ENCODE results near the gene FBXL16.
A peak's percentile ranks its signal among the peaks of the same experiment; 100 is the strongest.

Gene FBXL16

DNA sequence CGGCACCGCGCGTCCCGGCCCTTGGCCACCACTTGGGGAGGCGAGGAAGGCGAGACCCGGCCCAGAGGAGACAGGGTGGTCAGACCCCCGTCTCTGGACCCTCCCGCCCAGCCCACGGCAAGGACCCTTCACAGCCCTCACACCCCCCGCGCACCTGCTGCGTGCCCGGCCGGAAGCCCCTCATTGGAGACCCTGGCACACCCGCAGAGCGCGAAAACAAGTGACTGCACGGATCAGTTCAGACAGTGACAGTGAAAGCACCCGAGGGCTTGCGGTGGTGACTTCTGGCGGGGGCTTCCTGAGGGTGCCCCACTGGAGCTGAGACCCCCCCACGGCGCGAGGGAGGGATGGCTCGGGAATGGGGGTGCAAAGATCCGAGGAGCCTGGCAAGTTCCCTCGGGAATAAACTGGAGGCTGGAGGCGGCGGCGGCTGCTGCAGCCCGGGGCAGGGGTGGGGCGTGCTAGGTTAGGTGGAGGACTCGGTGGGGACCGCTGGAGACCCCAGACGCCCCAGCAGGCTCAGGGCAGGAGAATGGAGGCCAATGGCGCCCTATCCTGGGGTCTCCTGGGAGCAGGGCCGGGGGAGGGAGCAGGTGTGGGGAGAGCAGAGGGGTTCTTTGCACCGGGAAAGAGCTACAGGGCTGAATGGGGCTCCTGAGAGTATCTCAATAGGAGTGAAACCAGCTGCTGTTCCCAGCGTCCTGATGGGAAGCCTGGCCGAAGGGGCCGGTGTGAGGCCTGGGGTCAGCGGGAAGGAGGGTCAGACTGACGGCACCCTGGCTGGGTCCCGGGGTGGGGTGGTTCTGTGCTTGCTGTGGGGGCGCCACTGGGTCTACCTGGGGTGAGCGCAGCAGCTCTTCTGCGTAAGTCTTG is 824 bp upstream of the FBXL16 start:
- Histone ChIP-seq H2BK12ac (ENCODE audit: low read length in 2 of 2) (no peak overlapping the region), H3K4me1 (ENCODE audit: control insufficient read depth, insufficient read depth, low read depth, low read length) (peaks cover 26% of the 10 kb centered on the region), H4K8ac (ENCODE audit: low read length) (no peak overlapping the region), H3K23ac (ENCODE audit: low read length in 2 of 2) (no peak overlapping the region), H2BK5ac (ENCODE audit: low read depth, low read length, poor library complexity, severe bottlenecking) (no peak overlapping the region), H3K4ac (ENCODE audit: low read depth in 1 of 2, low read length in 2 of 2) (no peak overlapping the region), H2BK15ac (ENCODE audit: low read depth, poor library complexity, severe bottlenecking) (no peak overlapping the region), H3K14ac (ENCODE audit: low read length in 2 of 2) (no peak overlapping the region), H3K27ac (ENCODE audit: low read length, poor library complexity, severe bottlenecking) (no peak overlapping the region), H3K9me3 (ENCODE audit: control insufficient read depth, low read length) (no peaks in the 10 kb centered on the region), H2AK5ac (ENCODE audit: low read length, severe bottlenecking) (no peak overlapping the region), H3K9ac (ENCODE audit: low read length) (no peak overlapping the region), H3K79me1 (replicated peaks; ENCODE audit: low read length, poor library complexity, severe bottlenecking) (no peaks in the 10 kb centered on the region), H2AFZ (ENCODE audit: low read depth, low read length) (no peak overlapping the region), H3K18ac (ENCODE audit: low read depth in 1 of 2, low read length in 2 of 2) (no peak overlapping the region), H3K36me3 (ENCODE audit: control insufficient read depth in 1 of 2, insufficient read depth in 2 of 2, low read depth in 1 of 2, low read length in 2 of 2) (no peaks in the 10 kb centered on the region), H3K27me3 (ENCODE audit: control insufficient read depth in 1 of 2, insufficient read depth in 1 of 2, low read length in 2 of 2) (peaks cover 77 to 90% of the 10 kb centered on the region in 2 experiments), H3K4me2 (ENCODE audit: low read length, poor library complexity, severe bottlenecking) (no peak overlapping the region), H4K91ac (ENCODE audit: low read length) (no peak overlapping the region), H2BK120ac (ENCODE audit: low read depth, low read length) (no peak overlapping the region), H3K4me3 (ENCODE audit: insufficient read depth in 1 of 2, low read depth in 1 of 2, low read length in 2 of 2) (no peak overlapping the region)
- 12% methylated on average over 38 of the region's 49 CpGs for WGBS
- no peak for DNase-seq

GRCh38 chr16:704552-705380 is 835 bp downstream of the FBXL16 start:
- no peak overlapping the region for H4K91ac ChIP-seq (ENCODE audit: low read length)
- peaks cover 14% of the 10 kb centered on the region for H3K4me1 ChIP-seq (ENCODE audit: control insufficient read depth, insufficient read depth, low read depth, low read length)
- H2AFZ ChIP-seq (ENCODE audit: low read depth, low read length), result no peak overlapping the region
- no peaks in the 10 kb centered on the region for H3K36me3 ChIP-seq (ENCODE audit: control insufficient read depth in 1 of 2, insufficient read depth in 2 of 2, low read depth in 1 of 2, low read length in 2 of 2)
- H2BK5ac ChIP-seq (ENCODE audit: low read depth, low read length, poor library complexity, severe bottlenecking), result no peak overlapping the region
- WGBS, result 41% methylated on average over 28 of the region's 50 CpGs
- no peak for DNase-seq
- no peak overlapping the region for H3K4me3 ChIP-seq (ENCODE audit: insufficient read depth in 1 of 2, low read depth in 1 of 2, low read length in 2 of 2)
- no peak overlapping the region for H3K4ac ChIP-seq (ENCODE audit: low read depth in 1 of 2, low read length in 2 of 2)
- no peak overlapping the region for H2BK15ac ChIP-seq (ENCODE audit: low read depth, poor library complexity, severe bottlenecking)
- no peak overlapping the region for H3K14ac ChIP-seq (ENCODE audit: low read length in 2 of 2)
- H4K8ac ChIP-seq (ENCODE audit: low read length), result no peak overlapping the region
- H3K9me3 ChIP-seq (ENCODE audit: control insufficient read depth, low read length), result no peaks in the 10 kb centered on the region
- H3K79me1 ChIP-seq (replicated peaks; ENCODE audit: low read length, poor library complexity, severe bottlenecking), result no peaks in the 10 kb centered on the region
- H2BK120ac ChIP-seq (ENCODE audit: low read depth, low read length), result no peak overlapping the region
- H2BK12ac ChIP-seq (ENCODE audit: low read length in 2 of 2), result no peak overlapping the region
- H3K27me3 ChIP-seq (ENCODE audit: control insufficient read depth in 1 of 2, insufficient read depth in 1 of 2, low read length in 2 of 2), result peaks cover 86 to 87% of the 10 kb centered on the region in 2 experiments
- H3K18ac ChIP-seq (ENCODE audit: low read depth in 1 of 2, low read length in 2 of 2), result no peak overlapping the region
- no peak overlapping the region for H3K4me2 ChIP-seq (ENCODE audit: low read length, poor library complexity, severe bottlenecking)
- no peak overlapping the region for H3K9ac ChIP-seq (ENCODE audit: low read length)
- no peak overlapping the region for H3K23ac ChIP-seq (ENCODE audit: low read length in 2 of 2)
- H2AK5ac ChIP-seq (ENCODE audit: low read length, severe bottlenecking), result no peak overlapping the region
- no peak overlapping the region for H3K27ac ChIP-seq (ENCODE audit: low read length, poor library complexity, severe bottlenecking)

DNA sequence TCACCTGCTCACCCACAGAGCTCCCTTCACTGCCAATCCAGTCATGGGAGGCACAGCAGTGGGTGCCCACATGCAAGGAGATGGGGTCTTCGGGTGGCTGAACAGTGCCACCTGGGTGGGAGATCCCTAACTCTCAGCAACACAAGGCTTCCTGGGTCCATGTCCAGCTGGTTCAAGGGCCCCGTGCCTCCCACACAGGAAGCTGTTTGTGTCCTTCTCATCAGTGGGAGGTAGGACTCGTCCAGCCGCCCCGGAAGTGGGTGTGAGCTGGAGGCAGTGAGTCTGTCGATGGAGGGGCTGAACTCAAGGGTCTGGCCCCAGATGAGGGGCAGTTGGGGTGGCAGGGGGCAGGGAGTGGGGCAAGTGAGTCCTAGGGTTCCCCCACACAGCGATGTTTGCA is 1.6 kb downstream of the FBXL16 start:
- Histone ChIP-seq H3K27ac (ENCODE audit: low read length, poor library complexity, severe bottlenecking) (no peak overlapping the region), H2BK5ac (ENCODE audit: low read depth, low read length, poor library complexity, severe bottlenecking) (no peak overlapping the region), H3K4me2 (ENCODE audit: low read length, poor library complexity, severe bottlenecking) (no peak overlapping the region), H2BK15ac (ENCODE audit: low read depth, poor library complexity, severe bottlenecking) (no peak overlapping the region), H3K18ac (ENCODE audit: low read depth in 1 of 2, low read length in 2 of 2) (no peak overlapping the region), H3K36me3 (ENCODE audit: control insufficient read depth in 1 of 2, insufficient read depth in 2 of 2, low read depth in 1 of 2, low read length in 2 of 2) (no peaks in the 10 kb centered on the region), H3K23ac (ENCODE audit: low read length in 2 of 2) (no peak overlapping the region), H3K4me3 (ENCODE audit: insufficient read depth in 1 of 2, low read depth in 1 of 2, low read length in 2 of 2) (no peak overlapping the region), H3K9me3 (ENCODE audit: control insufficient read depth, low read length) (no peaks in the 10 kb centered on the region), H3K4me1 (ENCODE audit: control insufficient read depth, insufficient read depth, low read depth, low read length) (peaks cover 10% of the 10 kb centered on the region), H2BK12ac (ENCODE audit: low read length in 2 of 2) (no peak overlapping the region), H3K4ac (ENCODE audit: low read depth in 1 of 2, low read length in 2 of 2) (no peak overlapping the region), H3K14ac (ENCODE audit: low read length in 2 of 2) (no peak overlapping the region), H2BK120ac (ENCODE audit: low read depth, low read length) (no peak overlapping the region), H3K27me3 (ENCODE audit: control insufficient read depth in 1 of 2, insufficient read depth in 1 of 2, low read length in 2 of 2) (peaks cover 85 to 86% of the 10 kb centered on the region in 2 experiments), H4K91ac (ENCODE audit: low read length) (no peak overlapping the region), H4K8ac (ENCODE audit: low read length) (no peak overlapping the region), H3K9ac (ENCODE audit: low read length) (no peak overlapping the region), H2AK5ac (ENCODE audit: low read length, severe bottlenecking) (no peak overlapping the region), H3K79me1 (replicated peaks; ENCODE audit: low read length, poor library complexity, severe bottlenecking) (no peaks in the 10 kb centered on the region), H2AFZ (ENCODE audit: low read depth, low read length) (no peak overlapping the region)
- DNase-seq, result no peak
- WGBS, result 78% methylated on average over 7 of the region's 7 CpGs

- Histone ChIP-seq H3K14ac (ENCODE audit: low read length in 2 of 2) (no peak overlapping the region), H3K4me1 (ENCODE audit: control insufficient read depth, insufficient read depth, low read depth, low read length) (peaks cover 10% of the 10 kb centered on the region)
- 79% methylated on average over 12 of the region's 12 CpGs for WGBS
Observed at GRCh38 chr16:703406-703805, 2.2 kb downstream of the FBXL16 start.

More at GRCh38 chr16:703406-703805, 2.2 kb downstream of the FBXL16 start:
- Histone ChIP-seq H2AFZ (ENCODE audit: low read depth, low read length) (no peak overlapping the region), H4K8ac (ENCODE audit: low read length) (no peak overlapping the region), H3K4me3 (ENCODE audit: insufficient read depth in 1 of 2, low read depth in 1 of 2, low read length in 2 of 2) (no peak overlapping the region), H4K91ac (ENCODE audit: low read length) (no peak overlapping the region), H2BK120ac (ENCODE audit: low read depth, low read length) (no peak overlapping the region), H2BK5ac (ENCODE audit: low read depth, low read length, poor library complexity, severe bottlenecking) (no peak overlapping the region), H2BK12ac (ENCODE audit: low read length in 2 of 2) (no peak overlapping the region), H3K9me3 (ENCODE audit: control insufficient read depth, low read length) (no peaks in the 10 kb centered on the region), H3K4ac (ENCODE audit: low read depth in 1 of 2, low read length in 2 of 2) (no peak overlapping the region), H3K36me3 (ENCODE audit: control insufficient read depth in 1 of 2, insufficient read depth in 2 of 2, low read depth in 1 of 2, low read length in 2 of 2) (no peaks in the 10 kb centered on the region), H3K79me1 (replicated peaks; ENCODE audit: low read length, poor library complexity, severe bottlenecking) (no peaks in the 10 kb centered on the region), H3K27me3 (ENCODE audit: control insufficient read depth in 1 of 2, insufficient read depth in 1 of 2, low read length in 2 of 2) (peaks cover 83 to 84% of the 10 kb centered on the region in 2 experiments), H3K23ac (ENCODE audit: low read length in 2 of 2) (peak overlapping the region in 1 of 2 experiments; percentile 27), H3K4me2 (ENCODE audit: low read length, poor library complexity, severe bottlenecking) (no peak overlapping the region), H2BK15ac (ENCODE audit: low read depth, poor library complexity, severe bottlenecking) (no peak overlapping the region), H2AK5ac (ENCODE audit: low read length, severe bottlenecking) (no peak overlapping the region), H3K27ac (ENCODE audit: low read length, poor library complexity, severe bottlenecking) (no peak overlapping the region), H3K9ac (ENCODE audit: low read length) (no peak overlapping the region), H3K18ac (ENCODE audit: low read depth in 1 of 2, low read length in 2 of 2) (no peak overlapping the region)
- no peak for DNase-seq
